HG02798 (cell line): ENCODE data around the gene DPM2.

ENCODE experiments used
- ATAC-seq: cut with Tn5 transposase; IDR thresholded peaks from one replicate; pipeline ENCODE4 v1.9.1; 2021; ENCODE audit warnings: mild to moderate bottlenecking; ENCODE audit not compliant: unreplicated experiment, poor library complexity

The DPM2 gene

DNA sequence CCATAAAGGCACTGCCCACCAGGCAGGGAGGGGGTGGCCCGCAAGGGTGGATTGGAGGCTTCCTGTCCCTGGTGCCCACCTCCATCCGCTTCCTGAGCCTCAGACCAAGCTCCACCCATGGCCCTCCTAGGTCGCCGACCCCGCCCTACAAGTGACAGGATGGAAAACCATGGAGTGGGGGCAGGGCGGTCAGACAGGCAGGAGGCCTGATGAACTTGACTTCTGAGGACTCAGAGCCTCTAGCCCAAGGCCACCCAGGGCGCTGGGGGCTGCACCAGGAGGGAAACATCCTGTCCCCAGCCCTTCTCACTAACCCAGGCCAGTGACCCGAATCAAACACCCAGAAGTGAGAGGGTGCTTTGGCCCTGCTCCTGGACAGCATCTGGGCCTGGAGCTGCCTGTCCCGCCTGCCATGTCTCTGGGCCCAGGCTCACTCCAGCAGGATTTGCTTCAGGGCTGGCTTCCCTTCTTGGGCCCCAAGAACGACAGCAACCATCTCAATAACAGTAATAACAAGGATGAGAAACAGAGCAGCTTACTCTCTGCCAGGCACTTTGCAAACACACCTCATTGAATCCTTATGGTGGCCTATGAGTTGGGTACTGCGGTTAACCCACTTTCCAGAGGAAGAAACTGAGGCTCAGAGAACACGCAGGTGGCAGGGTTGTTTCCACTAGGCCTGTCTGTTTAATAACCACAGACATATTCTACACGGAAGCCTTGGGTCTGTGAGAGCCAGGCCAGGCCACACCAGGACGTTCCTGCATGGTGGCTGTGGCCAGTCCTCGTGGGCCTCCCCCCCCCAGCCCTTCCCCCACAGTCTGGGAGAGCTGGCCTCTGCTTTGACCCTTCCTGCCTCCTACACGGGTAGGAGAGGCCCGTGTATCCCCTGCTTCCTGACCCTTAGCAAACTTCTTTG, 33.8 kb downstream of the DPM2 start:
- ATAC-seq, result peak; percentile 20

DNA sequence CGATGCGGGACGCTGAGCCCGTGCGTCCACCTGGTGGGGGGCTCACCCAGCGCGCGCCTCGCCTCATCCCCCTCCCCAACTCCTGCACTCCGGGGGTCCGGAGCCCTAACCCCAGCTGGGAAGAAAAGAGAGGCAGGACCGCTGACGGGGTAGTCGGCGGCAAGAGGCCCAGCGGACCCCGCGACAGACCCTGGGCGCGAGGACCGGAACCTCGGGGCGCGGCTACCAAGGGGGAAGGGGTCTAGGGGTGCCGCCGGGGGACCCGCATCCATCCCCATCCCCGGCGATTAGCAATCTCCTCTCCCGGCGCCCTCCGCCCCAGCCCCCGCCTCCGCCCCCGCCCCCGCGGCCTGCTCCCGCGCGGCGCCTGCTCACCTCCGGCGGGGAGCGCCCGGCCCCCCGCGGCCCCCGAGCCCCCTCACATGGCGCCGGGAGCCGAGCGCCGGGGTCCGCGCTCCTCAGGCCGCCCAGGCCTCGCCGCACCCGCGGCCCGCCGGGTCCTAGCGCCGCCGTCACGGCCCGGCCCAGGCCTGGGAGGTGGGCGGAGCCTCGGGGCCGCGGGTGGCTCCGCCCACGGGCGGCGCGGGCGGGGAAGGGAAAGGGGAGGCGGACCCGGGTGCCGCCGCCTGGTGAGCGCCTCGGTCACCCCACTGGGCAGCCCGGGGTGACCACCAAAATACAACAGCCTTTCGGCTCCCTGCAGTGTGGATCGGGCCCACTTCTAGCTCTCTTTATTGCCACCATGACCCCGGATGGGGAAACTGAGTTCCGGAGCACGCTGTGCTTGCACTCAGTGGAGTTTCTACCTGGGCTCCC, 38.3 kb downstream of the DPM2 start, which contains the start of gene ST6GALNAC6:
Gene ST6GALNAC6, minus strand, starts transcription at position 476 of the 816 bp plus-strand sequence. CDS start 1,622 bp downstream, outside the sequence.
- ATAC-seq, result peak; percentile 79

DNA sequence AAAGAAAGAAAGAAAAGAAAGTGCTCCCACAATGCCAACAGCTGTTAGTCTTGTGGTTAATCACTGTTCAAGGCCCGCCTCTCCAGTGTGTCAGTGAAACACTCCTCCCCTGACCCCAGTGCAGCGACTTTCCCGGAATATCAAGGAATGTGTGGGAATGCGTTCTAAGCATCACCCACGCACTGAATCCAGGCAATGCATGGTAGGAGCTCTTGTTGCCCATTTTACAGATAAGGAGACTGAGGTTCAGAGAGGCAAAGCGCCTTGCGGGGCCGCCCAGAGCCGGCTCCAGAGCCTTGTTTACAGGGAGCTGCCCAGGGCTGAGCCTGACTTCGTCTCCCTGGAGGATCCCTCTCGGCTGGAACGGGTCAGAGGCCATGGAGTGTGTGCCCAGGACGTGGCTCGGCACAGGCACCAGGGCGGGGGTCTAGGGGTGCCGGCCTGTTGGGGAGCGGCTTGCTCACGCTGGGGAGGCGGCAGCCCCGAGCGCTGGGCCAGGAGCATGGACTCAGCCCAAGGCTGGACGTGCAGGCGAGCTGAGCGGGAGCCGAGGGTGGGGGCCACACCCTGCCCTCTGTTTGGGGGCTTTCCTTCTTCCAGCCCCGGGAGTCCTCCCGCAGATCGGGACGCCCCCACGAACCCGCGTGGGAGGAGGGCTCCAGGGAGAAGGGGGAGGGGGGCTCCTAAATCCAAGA, 39.1 kb downstream of the DPM2 start:
- ATAC-seq, result peak; percentile 17

DNA sequence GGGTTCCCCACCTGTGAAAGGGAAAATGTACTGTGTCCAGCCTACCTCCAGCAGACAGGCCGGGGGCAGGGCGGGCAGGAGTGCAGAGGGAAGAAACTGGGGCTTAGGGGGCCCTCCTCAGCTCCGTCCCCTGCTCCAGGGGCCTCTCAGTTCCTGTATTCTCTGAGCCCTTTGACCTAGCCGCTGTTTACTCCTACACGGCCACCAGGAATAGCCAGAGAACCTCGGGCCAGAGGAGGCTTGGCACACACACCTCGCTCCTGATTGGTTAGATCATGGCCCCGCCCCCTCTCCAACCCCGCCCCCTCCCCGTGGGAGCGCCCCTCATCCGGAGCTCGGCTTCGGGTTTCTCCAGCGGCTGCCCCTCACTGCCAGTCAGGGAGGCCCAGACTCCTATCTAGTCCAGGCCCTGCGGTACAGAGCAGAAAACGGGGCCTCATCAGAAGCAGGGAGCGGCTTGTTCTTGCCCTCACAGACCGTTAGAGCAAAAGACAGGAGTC, 40.4 kb downstream of the DPM2 start:
- no peak for ATAC-seq

- no peak for ATAC-seq
Observed at GRCh38 chr9:127896395-127897192, 41.1 kb downstream of the DPM2 start.

DNA sequence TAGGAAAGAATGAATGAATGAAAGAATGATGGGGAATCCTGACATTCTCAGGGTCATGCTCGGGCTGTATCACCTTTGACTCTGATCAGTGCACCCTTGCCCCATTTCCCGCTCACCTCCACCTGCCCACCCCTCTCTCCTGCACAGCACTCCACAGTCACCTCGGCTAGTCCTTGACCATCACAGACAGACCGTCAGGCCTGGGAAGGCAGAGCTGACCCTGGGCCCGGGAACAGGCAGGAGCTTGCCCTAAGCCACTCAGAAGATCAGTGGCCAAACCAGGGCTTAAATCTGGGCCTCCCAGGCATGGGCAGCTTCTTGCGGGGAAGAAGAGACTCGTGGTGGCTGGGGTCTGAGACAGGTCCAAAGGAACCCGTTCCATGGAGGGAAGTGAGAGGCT, 41.8 kb downstream of the DPM2 start:
- ATAC-seq, result no peak

DNA sequence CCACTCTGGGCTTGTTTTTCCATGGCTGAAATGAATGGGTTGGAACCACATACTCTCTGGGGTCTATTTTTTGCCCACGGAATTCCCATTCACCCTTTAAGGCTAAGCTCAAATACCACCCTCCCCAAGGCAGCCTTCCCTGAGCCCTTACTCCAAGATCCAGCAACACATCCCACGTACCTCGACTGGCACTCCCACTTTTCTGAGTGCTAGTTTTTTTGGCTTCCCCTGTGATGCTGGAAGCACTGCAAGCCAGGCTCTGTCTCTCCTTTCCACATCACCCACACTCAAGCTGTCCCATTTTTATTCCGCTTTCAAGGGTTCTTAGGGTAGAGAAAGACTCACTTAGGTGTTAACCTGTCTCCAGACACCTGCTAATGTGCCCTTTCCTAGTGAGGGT, 44.3 kb downstream of the DPM2 start:
- no peak for ATAC-seq

- ATAC-seq, result no peak
Observed at GRCh38 chr9:127892831-127893230, 44.8 kb downstream of the DPM2 start.

- no peak for ATAC-seq
Observed at GRCh38 chr9:127890053-127890452, 47.6 kb downstream of the DPM2 start.

- no peak for ATAC-seq
Observed at GRCh38 chr9:127887792-127888191, 49.9 kb downstream of the DPM2 start.

DNA sequence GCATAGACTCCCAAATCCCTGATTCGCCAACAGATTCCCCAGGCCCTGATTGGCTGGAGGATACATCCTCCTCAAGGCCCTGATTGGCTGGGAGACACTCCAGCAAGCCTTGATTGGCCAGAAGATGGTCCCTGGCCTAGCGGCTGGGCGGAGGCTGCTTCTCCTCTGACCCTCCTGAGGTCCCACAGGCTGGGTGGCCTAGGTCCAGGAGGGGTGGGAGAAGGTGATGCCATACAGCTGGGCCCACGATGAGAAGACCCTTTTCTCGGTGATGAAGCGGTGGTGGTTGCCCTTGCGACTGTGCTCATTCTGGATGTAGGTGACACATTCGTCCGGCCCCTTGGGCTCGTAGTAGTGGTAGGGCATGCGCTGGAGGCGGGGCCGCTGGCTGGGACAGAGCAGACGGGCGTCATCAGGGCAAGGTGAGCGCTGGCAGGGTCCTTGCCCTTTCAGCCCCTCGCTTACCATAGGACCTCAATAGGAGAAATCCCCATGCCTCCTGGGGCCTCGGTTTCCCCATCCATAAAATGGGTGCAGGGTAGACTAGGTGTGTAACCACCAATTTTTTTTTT, 51.2 kb downstream of the DPM2 start:
- ATAC-seq, result no peak

DNA sequence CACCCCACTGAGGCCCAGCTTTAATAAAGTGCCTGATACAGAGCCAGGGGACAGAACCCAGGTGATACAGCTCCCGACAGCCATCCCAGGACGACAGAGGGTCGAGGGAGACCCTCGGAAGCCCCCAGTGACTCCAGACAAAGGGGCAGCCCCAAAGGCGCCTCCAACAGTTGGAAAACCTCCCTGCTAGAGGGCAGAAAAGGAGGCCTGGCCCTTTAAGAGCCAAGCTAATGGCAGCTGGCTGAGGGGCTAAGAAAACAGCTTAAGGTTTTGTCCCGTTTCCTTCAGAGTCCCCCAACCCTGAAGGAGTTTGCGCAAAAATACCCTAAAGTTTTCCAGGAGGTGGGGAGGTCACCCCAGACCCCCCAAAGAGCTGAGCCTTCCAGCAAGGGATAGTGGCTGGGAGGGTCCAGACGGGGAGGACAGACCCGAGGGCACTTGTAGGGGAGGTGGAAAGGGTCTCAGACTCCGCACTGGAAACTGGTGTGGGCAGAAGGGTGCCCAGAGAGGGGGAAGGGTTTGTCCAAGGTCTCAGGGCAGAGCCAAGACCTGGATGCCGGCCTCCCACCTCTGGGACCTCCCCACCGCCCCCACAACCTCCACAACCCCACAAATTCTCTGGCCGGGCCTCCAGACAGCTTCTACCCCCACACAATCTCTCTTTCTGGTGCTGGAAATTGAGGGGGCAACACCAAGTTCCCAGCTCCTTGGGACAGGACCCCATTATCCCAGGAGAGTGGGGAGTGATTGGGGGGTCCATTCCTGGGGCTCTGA, 52.0 kb downstream of the DPM2 start:
- no peak for ATAC-seq
